Muscle of leg (tissue), 11 donors: Measurements from ENCODE around the gene L3MBTL1. TPM values are rescaled to one million over a fixed set of nuclear protein-coding genes. Genes with fewer than 3 reads are reported as not detected.

Experiments used
- DNase-seq: peaks from one replicate; pipeline ENCODE4 v3.0.0; 2013
- H3K27ac ChIP-seq: one replicate; pipeline ENCODE4 v1.5.1; 2013; ENCODE audit warnings: mild to moderate bottlenecking, low read length, control low read depth
- H3K27me3 ChIP-seq: one replicate; pipeline ENCODE4 v1.6.1; 2013; ENCODE audit warnings: low read length; ENCODE audit not compliant: control insufficient read depth, insufficient read depth
- H3K36me3 ChIP-seq: one replicate; pipeline ENCODE4 v1.6.1; 2013; ENCODE audit warnings: low read length; ENCODE audit not compliant: control insufficient read depth, insufficient read depth
- H3K4me1 ChIP-seq: one replicate; pipeline ENCODE4 v1.6.1; 2013; ENCODE audit warnings: low read length; ENCODE audit not compliant: control insufficient read depth, insufficient read depth
- H3K4me3 ChIP-seq: one replicate; pipeline ENCODE4 v1.5.1; 2013; ENCODE audit warnings: low read length, control low read depth
- H3K9me3 ChIP-seq: replicated peaks from 2 replicates; pipeline ENCODE4 v1.6.1; 2013; ENCODE audit warnings: low read depth, low read length; ENCODE audit not compliant: control insufficient read depth
- WGBS: methylation state at CpG from one replicate; pipeline ENCODE4 v1.1.5; 2013; ENCODE audit warnings: missing lambda C conversion rate; ENCODE audit not compliant: insufficient coverage; 5-methylcytosine and 5-hydroxymethylcytosine counted together
- polyA plus RNA-seq, 8 donors: library from polyadenylated mRNA; unstranded; fragments of 120-200 nt; gene quantifications; one replicate each; pipeline versions ENCODE4 v1.2.1 to v1.2.3, GENCODE V29; 2013; ENCODE audit warnings: inconsistent platforms in 1 of 8, low replicate concordance in 1 of 8; ENCODE audit not compliant: insufficient read length in 8 of 8, insufficient read depth in 1 of 8
- total RNA-seq: library from RNA; stranded (reverse); fragments of 120-200 nt; gene quantifications from one replicate; pipeline ENCODE4 v1.2.4, GENCODE V29; 2013

L3MBTL1 gene
- total and polyA plus RNA-seq, 9 donors = 2.8 to 10.8 (median 7.3) TPM

GRCh38 chr20:43520074-43520630 lies 12.7 kb downstream of the L3MBTL1 start:
- WGBS = no CpG with 5 or more reads among the region's 1 CpG
- no peak for DNase-seq
- Histone ChIP-seq H3K36me3 (no peaks in the 10 kb centered on the region), H3K4me1 (no peaks in the 10 kb centered on the region), H3K27me3 (no peaks in the 10 kb centered on the region), H3K4me3 (no peak overlapping the region), H3K27ac (no peak overlapping the region), H3K9me3 (no peaks in the 10 kb centered on the region)

GRCh38 chr20:43525021-43525420 lies 17.5 kb downstream of the L3MBTL1 start:
- H3K4me1 ChIP-seq = no peaks in the 10 kb centered on the region
- DNase-seq = no peak

GRCh38 chr20:43528258-43528875 lies 20.9 kb downstream of the L3MBTL1 start:
- H3K9me3 ChIP-seq = no peaks in the 10 kb centered on the region
- no peak for DNase-seq
- H3K27ac ChIP-seq = no peak overlapping the region
- peaks cover 4% of the 10 kb centered on the region for H3K36me3 ChIP-seq
- no peaks in the 10 kb centered on the region for H3K4me1 ChIP-seq
- no peaks in the 10 kb centered on the region for H3K27me3 ChIP-seq
- WGBS = 67% methylated on average over 1 of the region's 8 CpGs
- no peak overlapping the region for H3K4me3 ChIP-seq

More at GRCh38 chr20:43525021-43525420, 17.5 kb downstream of the L3MBTL1 start:
- Histone ChIP-seq H3K27ac (no peak overlapping the region), H3K4me3 (no peak overlapping the region), H3K9me3 (no peaks in the 10 kb centered on the region), H3K27me3 (no peaks in the 10 kb centered on the region), H3K36me3 (peaks cover 4% of the 10 kb centered on the region)
- WGBS = 92% methylated on average over 4 of the region's 5 CpGs

GRCh38 chr20:43529051-43529450 lies 21.6 kb downstream of the L3MBTL1 start:
- no peaks in the 10 kb centered on the region for H3K9me3 ChIP-seq
- 89% methylated on average over 1 of the region's 5 CpGs for WGBS

GRCh38 chr20:43529457-43530153 lies 22.1 kb downstream of the L3MBTL1 start:
- peaks cover 4% of the 10 kb centered on the region for H3K36me3 ChIP-seq
- H3K9me3 ChIP-seq = no peaks in the 10 kb centered on the region
- no peak overlapping the region for H3K27ac ChIP-seq
- WGBS = 88% methylated on average over 3 of the region's 3 CpGs
- H3K4me1 ChIP-seq = no peaks in the 10 kb centered on the region
- no peak for DNase-seq
- H3K4me3 ChIP-seq = no peak overlapping the region
- H3K27me3 ChIP-seq = no peaks in the 10 kb centered on the region

More at GRCh38 chr20:43529051-43529450, 21.6 kb downstream of the L3MBTL1 start:
- H3K4me1 ChIP-seq = no peaks in the 10 kb centered on the region
- H3K27ac ChIP-seq = no peak overlapping the region
- H3K27me3 ChIP-seq = no peaks in the 10 kb centered on the region
- no peak overlapping the region for H3K4me3 ChIP-seq
- peaks cover 4% of the 10 kb centered on the region for H3K36me3 ChIP-seq
- DNase-seq = no peak

- Histone ChIP-seq H3K27ac (no peak overlapping the region), H3K27me3 (no peaks in the 10 kb centered on the region), H3K4me1 (no peaks in the 10 kb centered on the region), H3K4me3 (no peak overlapping the region), H3K36me3 (peaks cover 4% of the 10 kb centered on the region), H3K9me3 (no peaks in the 10 kb centered on the region)
- no peak for DNase-seq
- WGBS = 76% methylated on average over 12 of the region's 14 CpGs
Observed at GRCh38 chr20:43530321-43531090, 23.0 kb downstream of the L3MBTL1 start.

GRCh38 chr20:43531091-43531443 lies 23.6 kb downstream of the L3MBTL1 start:
- no peak overlapping the region for H3K27ac ChIP-seq
- no peak overlapping the region for H3K4me3 ChIP-seq
- H3K9me3 ChIP-seq = no peaks in the 10 kb centered on the region
- H3K36me3 ChIP-seq = peaks cover 9% of the 10 kb centered on the region
- H3K27me3 ChIP-seq = no peaks in the 10 kb centered on the region
- DNase-seq = no peak
- H3K4me1 ChIP-seq = no peaks in the 10 kb centered on the region

- Histone ChIP-seq H3K4me3 (no peak overlapping the region), H3K9me3 (no peaks in the 10 kb centered on the region), H3K27me3 (no peaks in the 10 kb centered on the region), H3K4me1 (no peaks in the 10 kb centered on the region), H3K36me3 (peaks cover 15% of the 10 kb centered on the region), H3K27ac (no peak overlapping the region)
- WGBS = 72% methylated on average over 2 of the region's 9 CpGs
- DNase-seq = no peak
Observed at GRCh38 chr20:43532416-43533055, 25.0 kb downstream of the L3MBTL1 start.

- H3K27me3 ChIP-seq = no peaks in the 10 kb centered on the region
- no peaks in the 10 kb centered on the region for H3K4me1 ChIP-seq
- no peak overlapping the region for H3K4me3 ChIP-seq
- no peaks in the 10 kb centered on the region for H3K9me3 ChIP-seq
- DNase-seq = no peak
- H3K27ac ChIP-seq = no peak overlapping the region
- H3K36me3 ChIP-seq = peaks cover 16% of the 10 kb centered on the region
Observed at GRCh38 chr20:43533060-43533459, 25.6 kb downstream of the L3MBTL1 start.

- no peaks in the 10 kb centered on the region for H3K9me3 ChIP-seq
- no peaks in the 10 kb centered on the region for H3K27me3 ChIP-seq
- no peak overlapping the region for H3K27ac ChIP-seq
- H3K4me3 ChIP-seq = no peak overlapping the region
- no peaks in the 10 kb centered on the region for H3K4me1 ChIP-seq
- no peak for DNase-seq
- WGBS = 96% methylated on average over 5 of the region's 7 CpGs
- H3K36me3 ChIP-seq = peaks cover 13% of the 10 kb centered on the region
Observed at GRCh38 chr20:43534016-43534415, 26.5 kb downstream of the L3MBTL1 start.
